Neural progenitor cell (in vitro differentiated cells): Measurements from ENCODE around the gene TNNT3. TPM values are rescaled to one million over a fixed set of nuclear protein-coding genes. Genes with fewer than 3 reads are reported as not detected.

Source experiments
- DNase-seq: peaks from one replicate; pipeline ENCODE4 v3.0.0-alpha.2; 2016; ENCODE audit warnings: low spot score
- H2AFZ ChIP-seq: fragments of 200-600 bp; sonication (generic); replicated peaks from 2 replicates; pipeline ENCODE4 v1.6.1; 2016; ENCODE audit warnings: antibody characterized with exemption
- H3F3A ChIP-seq: fragments of 200-600 bp; sonication (generic); 2 replicates; pipeline ENCODE4 v1.6.1; 2016; ENCODE audit warnings: antibody characterized with exemption, low read depth
- H3K27ac ChIP-seq: fragments of 200-600 bp; sonication (generic); 2 replicates; pipeline ENCODE4 v1.5.1; 2016; ENCODE audit warnings: mild to moderate bottlenecking
- H3K27me3 ChIP-seq: fragments of 200-600 bp; sonication (generic); 2 replicates; pipeline ENCODE4 v1.6.1; 2016; ENCODE audit warnings: mild to moderate bottlenecking, moderate library complexity
- H3K36me3 ChIP-seq: fragments of 200-600 bp; sonication (generic); 2 replicates; pipeline ENCODE4 v1.5.1; 2016
- H3K4me1 ChIP-seq: fragments of 200-600 bp; sonication (generic); 2 replicates; pipeline ENCODE4 v1.6.1; 2016; ENCODE audit warnings: mixed run types
- H3K4me2 ChIP-seq: fragments of 200-600 bp; sonication (generic); 2 replicates; pipeline ENCODE4 v1.6.1; 2016
- H3K4me3 ChIP-seq: fragments of 200-600 bp; sonication (generic); 2 replicates; pipeline ENCODE4 v1.5.1; 2016
- H3K79me2 ChIP-seq: fragments of 200-600 bp; sonication (generic); 2 replicates; pipeline ENCODE4 v1.6.1; 2016; ENCODE audit warnings: low read depth
- H3K9ac ChIP-seq: fragments of 200-600 bp; sonication (generic); 2 replicates; pipeline ENCODE4 v1.6.1; 2016
- H3K9me3 ChIP-seq: fragments of 200-600 bp; sonication (generic); 2 replicates; pipeline ENCODE4 v1.5.1; 2016; ENCODE audit warnings: low read depth
- H4K20me1 ChIP-seq: fragments of 200-600 bp; sonication (generic); 2 replicates; pipeline ENCODE4 v1.6.1; 2016; ENCODE audit warnings: low read depth
- H3K27ac Mint-ChIP-seq: 3 replicates; pipeline ENCODE4 v1.8.0; 2021; ENCODE audit warnings: mixed read lengths
- H3K27me3 Mint-ChIP-seq: 2 replicates; pipeline ENCODE4 v1.8.0; 2022; ENCODE audit warnings: low read depth, mild to moderate bottlenecking, inconsistent platforms, moderate library complexity, mixed read lengths; ENCODE audit not compliant: insufficient read depth
- H3K36me3 Mint-ChIP-seq: 3 replicates; pipeline ENCODE4 v1.8.0; 2021; ENCODE audit warnings: mixed read lengths
- H3K4me1 Mint-ChIP-seq: 3 replicates; pipeline ENCODE4 v1.8.0; 2021; ENCODE audit warnings: mixed read lengths
- H3K4me3 Mint-ChIP-seq: 3 replicates; pipeline ENCODE4 v1.8.0; 2021; ENCODE audit warnings: mild to moderate bottlenecking, moderate library complexity, mixed read lengths
- H3K9me3 Mint-ChIP-seq: 3 replicates; pipeline ENCODE4 v1.8.0; 2020; ENCODE audit warnings: mixed read lengths
- CTCF ChIP-seq: fragments of 200-600 bp; sonication (generic); IDR thresholded peaks from 2 replicates; pipeline ENCODE4 v1.5.1; 2017; ENCODE audit warnings: antibody characterized with exemption, mild to moderate bottlenecking
- EZH2 ChIP-seq: fragments of 200-600 bp; sonication (generic); IDR thresholded peaks from 2 replicates; pipeline ENCODE4 v1.6.1; 2017; ENCODE audit warnings: antibody characterized with exemption, mild to moderate bottlenecking, moderate library complexity
- EZH2phosphoT487 ChIP-seq: fragments of 200-600 bp; sonication (generic); IDR thresholded peaks from 2 replicates; pipeline ENCODE4 v1.6.1; 2017; ENCODE audit warnings: antibody characterized with exemption
- total RNA-seq: library from RNA; depleted of rRNA; stranded (reverse); fragments of >200 nt; gene quantifications from 2 replicates; pipeline ENCODE4 v1.2.3, GENCODE V29; 2015; ENCODE audit warnings: low replicate concordance

The TNNT3 gene
- total RNA-seq, 1 donor from 2014 or later = 0.92 TPM

- Histone ChIP-seq H4K20me1 (no peaks in the 10 kb centered on the region), H3K4me1 (no peaks in the 10 kb centered on the region), H3K9ac (no peak overlapping the region), H3K27ac (no peak overlapping the region), H3K4me3 (no peak overlapping the region), H3K79me2 (no peaks in the 10 kb centered on the region), H3K4me2 (no peak overlapping the region), H3K36me3 (no peaks in the 10 kb centered on the region), H2AFZ (no peak overlapping the region), H3K9me3 (no peaks in the 10 kb centered on the region), H3F3A (peaks cover 6% of the 10 kb centered on the region), H3K27me3 (no peaks in the 10 kb centered on the region)
- Mint-ChIP-seq H3K36me3 (no peaks in the 10 kb centered on the region), H3K9me3 (no peaks in the 10 kb centered on the region), H3K27ac (no peak overlapping the region), H3K27me3 (no peaks in the 10 kb centered on the region), H3K4me1 (no peaks in the 10 kb centered on the region), H3K4me3 (no peak overlapping the region)
- DNase-seq = no peak
- TF ChIP-seq CTCF (no peak), EZH2 (no peak), EZH2phosphoT487 (no peak)
Observed at GRCh38 chr11:1948389-1948788, 28.9 kb downstream of the TNNT3 start.

GRCh38 chr11:1949302-1949701 is 29.8 kb downstream of the TNNT3 start:
- Histone ChIP-seq H3K9ac (no peak overlapping the region), H3K27ac (no peak overlapping the region), H3K79me2 (no peaks in the 10 kb centered on the region), H3K4me2 (no peak overlapping the region), H3K27me3 (no peaks in the 10 kb centered on the region), H2AFZ (no peak overlapping the region), H3K36me3 (no peaks in the 10 kb centered on the region), H3K4me3 (no peak overlapping the region), H4K20me1 (no peaks in the 10 kb centered on the region), H3K4me1 (no peaks in the 10 kb centered on the region), H3K9me3 (no peaks in the 10 kb centered on the region), H3F3A (no peaks in the 10 kb centered on the region)
- H3K36me3 Mint-ChIP-seq = no peaks in the 10 kb centered on the region
- no peak for DNase-seq
- no peaks in the 10 kb centered on the region for H3K4me1 Mint-ChIP-seq
- no peak overlapping the region for H3K27ac Mint-ChIP-seq
- TF ChIP-seq CTCF (no peak), EZH2phosphoT487 (no peak), EZH2 (no peak)
- no peaks in the 10 kb centered on the region for H3K9me3 Mint-ChIP-seq
- no peak overlapping the region for H3K4me3 Mint-ChIP-seq
- H3K27me3 Mint-ChIP-seq = no peaks in the 10 kb centered on the region

DNA sequence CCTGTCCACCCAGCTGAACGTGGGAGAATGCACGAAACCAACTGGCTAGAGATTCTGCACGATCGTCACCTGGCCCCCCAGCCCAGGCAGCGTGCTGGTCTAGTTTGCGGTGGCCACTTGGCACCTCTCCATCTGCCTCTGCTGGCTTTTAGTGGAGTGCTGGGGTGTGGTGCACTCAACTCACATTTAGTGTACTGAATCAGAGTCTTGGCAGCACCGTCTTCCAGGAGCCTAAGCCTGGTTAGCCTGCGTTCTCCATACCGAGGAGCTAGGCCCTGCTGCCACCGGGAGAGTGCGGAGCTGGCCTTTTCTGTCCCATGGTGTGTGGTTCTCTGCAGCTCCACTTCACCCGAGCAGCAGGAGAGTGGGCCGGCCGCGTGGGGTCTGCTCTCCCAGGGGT is 30.4 kb downstream of the TNNT3 start:
- H3K4me1 ChIP-seq = no peaks in the 10 kb centered on the region
- Mint-ChIP-seq H3K36me3 (no peaks in the 10 kb centered on the region), H3K27ac (no peak overlapping the region), H3K4me3 (no peak overlapping the region), H3K4me1 (no peaks in the 10 kb centered on the region), H3K27me3 (no peaks in the 10 kb centered on the region), H3K9me3 (no peaks in the 10 kb centered on the region)
- no peak overlapping the region for H3K27ac ChIP-seq
- no peak overlapping the region for H2AFZ ChIP-seq
- no peak overlapping the region for H3K9ac ChIP-seq
- DNase-seq = no peak
- H3F3A ChIP-seq = no peaks in the 10 kb centered on the region
- no peaks in the 10 kb centered on the region for H3K9me3 ChIP-seq
- no peaks in the 10 kb centered on the region for H3K79me2 ChIP-seq
- TF ChIP-seq EZH2 = no peak
- no peaks in the 10 kb centered on the region for H4K20me1 ChIP-seq
- no peaks in the 10 kb centered on the region for H3K27me3 ChIP-seq
- H3K4me3 ChIP-seq = no peak overlapping the region
- no peaks in the 10 kb centered on the region for H3K36me3 ChIP-seq
- no peak overlapping the region for H3K4me2 ChIP-seq

GRCh38 chr11:1952806-1953482 is 33.4 kb downstream of the TNNT3 start:
- Mint-ChIP-seq H3K9me3 (no peaks in the 10 kb centered on the region), H3K4me1 (no peaks in the 10 kb centered on the region), H3K27me3 (no peaks in the 10 kb centered on the region), H3K36me3 (no peaks in the 10 kb centered on the region), H3K4me3 (no peak overlapping the region), H3K27ac (no peak overlapping the region)
- Histone ChIP-seq H3K9ac (no peak overlapping the region), H3K27ac (no peak overlapping the region), H3F3A (no peaks in the 10 kb centered on the region), H3K79me2 (no peaks in the 10 kb centered on the region), H3K36me3 (no peaks in the 10 kb centered on the region), H3K4me1 (no peaks in the 10 kb centered on the region), H3K9me3 (no peaks in the 10 kb centered on the region), H4K20me1 (no peaks in the 10 kb centered on the region), H2AFZ (no peak overlapping the region), H3K4me3 (no peak overlapping the region), H3K27me3 (no peaks in the 10 kb centered on the region), H3K4me2 (no peak overlapping the region)
- no peak for TF ChIP-seq EZH2phosphoT487
- TF ChIP-seq CTCF = no peak
- TF ChIP-seq EZH2 = no peak
- DNase-seq = no peak
